ENCODE results near the gene NDUFA11.

GRCh38 chr19:5880604-5881078 lies 22.9 kb downstream of the NDUFA11 start:
- TF ChIP-seq CTCF (IDR thresholded peaks at IDR 0.05): no peak
- peak; percentile 41 to 51 (median 45) for TF ChIP-seq POLR2AphosphoS5 (IDR thresholded peaks at IDR 0.05)
